ENCODE measurements around the gene TMEM92.
"Not testable (repeated sequence)": the region's sequence is repeated elsewhere in the genome, so short reads cannot be mapped to it uniquely, and the experiment has no call there.

Gene TMEM92

GRCh38 chr17:50262001-50262794 is 12.1 kb upstream of the TMEM92 start:
- no peak for DNase-seq (ENCODE audit: low read depth in 2 of 2)

GRCh38 chr17:50263331-50264262 is 10.7 kb upstream of the TMEM92 start:
- DNase-seq (ENCODE audit: low read depth in 2 of 2), result no peak

- DNase-seq (ENCODE audit: low read depth in 2 of 2), result no peak
Measured at GRCh38 chr17:50264263-50265113, 9.8 kb upstream of the TMEM92 start.

GRCh38 chr17:50265212-50265611 is 9.1 kb upstream of the TMEM92 start:
- no peak for DNase-seq (ENCODE audit: low read depth in 2 of 2)

- DNase-seq (ENCODE audit: low read depth in 2 of 2), result no peak
Measured at GRCh38 chr17:50265690-50266315, 8.5 kb upstream of the TMEM92 start.

GRCh38 chr17:50266384-50267073 is 7.7 kb upstream of the TMEM92 start:
- no peak for DNase-seq (ENCODE audit: low read depth in 2 of 2)

- no peak for DNase-seq (ENCODE audit: low read depth in 2 of 2)
Measured at GRCh38 chr17:50267074-50267841, 7.0 kb upstream of the TMEM92 start.

- DNase-seq (ENCODE audit: low read depth in 2 of 2), result no peak
Measured at GRCh38 chr17:50268026-50268425, 6.2 kb upstream of the TMEM92 start.

- DNase-seq (ENCODE audit: low read depth in 2 of 2), result no peak
Measured at GRCh38 chr17:50268743-50269275, 5.5 kb upstream of the TMEM92 start.

GRCh38 chr17:50269477-50270434 is 4.5 kb upstream of the TMEM92 start:
- peak; percentile 30 to 67 for DNase-seq (ENCODE audit: low read depth in 2 of 2)

- DNase-seq (ENCODE audit: low read depth in 2 of 2), result no peak
Measured at GRCh38 chr17:50270435-50271362, 3.6 kb upstream of the TMEM92 start.

- not testable (repeated sequence) for DNase-seq (ENCODE audit: low read depth in 2 of 2)
Measured at GRCh38 chr17:50271363-50271750, 2.9 kb upstream of the TMEM92 start.

- no peak for DNase-seq (ENCODE audit: low read depth in 2 of 2)
Measured at GRCh38 chr17:50272246-50272645, 2.0 kb upstream of the TMEM92 start.

- DNase-seq (ENCODE audit: low read depth in 2 of 2), result peak; percentile 15 to 39
Measured at GRCh38 chr17:50272711-50273653, 1.3 kb upstream of the TMEM92 start.

- DNase-seq (ENCODE audit: low read depth in 2 of 2), result no peak
Measured at GRCh38 chr17:50273654-50274040, 619 bp upstream of the TMEM92 start.

GRCh38 chr17:50274897-50275221 is 593 bp downstream of the TMEM92 start:
- DNase-seq (ENCODE audit: low read depth in 2 of 2), result no peak

All from stimulated activated CD4-positive, alpha-beta T cell treated with anti-CD3 and anti-CD28 coated beads, Interleukin-12 subunit alpha, Interleukin-12 subunit beta, amount 100 ng/mL, for 24 hours (primary cell).